Measurements from ENCODE around the gene BLNK. TPM values are rescaled to one million over a fixed set of nuclear protein-coding genes. Genes with fewer than 3 reads are reported as not detected.
A peak's percentile ranks its signal among the peaks of the same experiment; 100 is the strongest.

BLNK gene
- polyA plus RNA-seq, 1 donor, result 27.4 TPM

DNA sequence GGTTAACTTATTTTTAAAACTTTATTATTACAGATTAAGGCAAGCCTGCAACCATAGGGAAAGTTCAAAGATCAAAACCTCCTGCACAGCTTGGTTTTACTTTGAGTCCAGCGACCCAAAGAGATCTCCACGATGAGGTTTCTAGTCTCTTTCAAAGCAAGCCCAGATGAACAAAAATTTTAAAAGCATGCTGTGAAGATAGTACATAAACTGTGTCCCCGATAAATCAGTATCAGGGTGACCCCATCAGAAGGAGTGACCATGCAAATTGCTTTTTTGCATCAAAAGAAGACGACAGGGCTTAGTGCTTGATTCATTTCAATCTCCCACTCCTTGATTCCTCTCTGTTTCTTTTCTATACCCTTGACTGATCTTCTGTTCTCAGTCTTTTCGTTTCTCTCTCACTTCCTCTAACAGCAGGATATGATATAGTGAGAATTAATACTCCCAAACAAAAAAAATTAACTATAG, 16.8 kb upstream of the BLNK start:
- H3K27me3 ChIP-seq (ENCODE audit: control insufficient read depth, insufficient read depth, low read length), result no peaks in the 10 kb centered on the region
- H3K9me3 ChIP-seq (ENCODE audit: control insufficient read depth, low read depth, low read length), result no peaks in the 10 kb centered on the region
- peak overlapping the region; percentile 19 for H3K4me3 ChIP-seq (ENCODE audit: low read length)
- DNase-seq, result no peak
- no peaks in the 10 kb centered on the region for H3K36me3 ChIP-seq (ENCODE audit: control insufficient read depth, insufficient read depth, low read length)
- H3K27ac ChIP-seq (ENCODE audit: low read length), result peak overlapping the region; percentile 97
- H3K4me1 ChIP-seq (ENCODE audit: control insufficient read depth, insufficient read depth, low read length), result peaks cover 28% of the 10 kb centered on the region
- WGBS (ENCODE audit: insufficient coverage, low lambda C conversion rate), result 6% methylated on average over 2 of the region's 5 CpGs

DNA sequence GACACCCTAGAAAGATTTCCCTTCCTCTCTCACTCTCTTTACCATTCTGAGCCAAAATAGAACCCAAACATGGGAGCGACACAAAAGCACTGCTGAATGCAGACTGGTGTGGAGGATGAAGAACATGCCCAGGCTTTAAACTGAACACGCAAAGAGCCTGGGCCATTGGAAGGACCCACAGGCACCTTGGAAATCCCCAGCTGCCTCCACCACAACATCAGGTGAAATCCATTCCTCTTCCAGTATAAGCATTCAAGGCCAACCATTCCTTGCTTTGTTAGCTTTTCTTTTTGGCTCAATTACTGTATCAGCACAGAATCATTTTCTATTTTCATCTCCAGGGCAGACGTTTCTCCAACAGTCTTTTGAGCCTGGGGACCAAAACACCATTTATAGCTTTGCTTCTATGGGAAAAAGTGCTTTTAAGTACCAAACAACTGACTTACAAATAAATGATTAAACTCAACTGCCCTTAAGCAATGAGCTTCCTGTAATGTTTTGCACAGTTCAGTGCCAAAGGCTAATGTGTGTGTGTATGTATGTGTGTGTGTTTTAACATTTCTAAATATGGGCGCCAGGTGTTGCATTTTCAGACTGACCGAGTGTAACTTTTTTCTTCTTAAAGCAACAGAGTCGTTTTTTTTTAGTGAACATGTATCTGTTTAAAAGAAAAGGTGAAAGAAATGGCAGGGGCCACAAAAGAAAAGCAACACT, 16.2 kb upstream of the BLNK start:
- Histone ChIP-seq H3K4me1 (ENCODE audit: control insufficient read depth, insufficient read depth, low read length) (peaks cover 28% of the 10 kb centered on the region), H3K36me3 (ENCODE audit: control insufficient read depth, insufficient read depth, low read length) (no peaks in the 10 kb centered on the region), H3K4me3 (ENCODE audit: low read length) (peak overlapping the region; percentile 19), H3K27me3 (ENCODE audit: control insufficient read depth, insufficient read depth, low read length) (no peaks in the 10 kb centered on the region), H3K9me3 (ENCODE audit: control insufficient read depth, low read depth, low read length) (no peaks in the 10 kb centered on the region), H3K27ac (ENCODE audit: low read length) (peak overlapping the region; percentile 97)
- DNase-seq, result peak; percentile 86 to 93
- WGBS (ENCODE audit: insufficient coverage, low lambda C conversion rate), result 0% methylated on average over 1 of the region's 6 CpGs

- Histone ChIP-seq H3K27ac (ENCODE audit: low read length) (no peak overlapping the region), H3K27me3 (ENCODE audit: control insufficient read depth, insufficient read depth, low read length) (no peaks in the 10 kb centered on the region), H3K4me1 (ENCODE audit: control insufficient read depth, insufficient read depth, low read length) (peaks cover 28% of the 10 kb centered on the region), H3K4me3 (ENCODE audit: low read length) (no peak overlapping the region), H3K9me3 (ENCODE audit: control insufficient read depth, low read depth, low read length) (no peaks in the 10 kb centered on the region), H3K36me3 (ENCODE audit: control insufficient read depth, insufficient read depth, low read length) (no peaks in the 10 kb centered on the region)
- peak in 1 of 2 donors; percentile 57 for DNase-seq
- WGBS (ENCODE audit: insufficient coverage, low lambda C conversion rate), result no CpG with 5 or more reads among the region's 8 CpGs
These were observed 14.0 kb upstream of the BLNK start for GRCh38 chr10:96285331-96285752.

DNA sequence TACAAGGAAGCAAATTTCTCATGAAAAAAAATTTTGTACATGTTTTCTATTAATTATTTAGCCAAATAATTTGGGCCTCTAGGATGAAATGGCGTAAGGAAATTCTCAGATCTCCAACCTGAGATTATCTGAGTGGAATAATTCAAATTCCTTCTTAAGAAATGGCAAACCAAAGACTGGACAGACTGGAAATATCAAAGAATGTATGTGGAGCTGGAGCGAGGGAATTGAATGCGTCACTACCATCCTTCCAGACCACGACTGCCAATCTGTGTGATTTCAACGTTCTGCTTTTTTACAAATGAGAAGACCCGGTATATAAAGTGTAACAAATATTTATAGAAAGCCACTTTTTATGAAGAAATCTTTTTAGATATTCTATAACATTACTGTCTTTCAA, 12.4 kb upstream of the BLNK start:
- Histone ChIP-seq H3K4me3 (ENCODE audit: low read length) (no peak overlapping the region), H3K9me3 (ENCODE audit: control insufficient read depth, low read depth, low read length) (no peaks in the 10 kb centered on the region), H3K4me1 (ENCODE audit: control insufficient read depth, insufficient read depth, low read length) (peaks cover 24% of the 10 kb centered on the region), H3K27me3 (ENCODE audit: control insufficient read depth, insufficient read depth, low read length) (no peaks in the 10 kb centered on the region), H3K27ac (ENCODE audit: low read length) (no peak overlapping the region), H3K36me3 (ENCODE audit: control insufficient read depth, insufficient read depth, low read length) (no peaks in the 10 kb centered on the region)
- no peak for DNase-seq
- WGBS (ENCODE audit: insufficient coverage, low lambda C conversion rate), result no CpG with 5 or more reads among the region's 6 CpGs

DNA sequence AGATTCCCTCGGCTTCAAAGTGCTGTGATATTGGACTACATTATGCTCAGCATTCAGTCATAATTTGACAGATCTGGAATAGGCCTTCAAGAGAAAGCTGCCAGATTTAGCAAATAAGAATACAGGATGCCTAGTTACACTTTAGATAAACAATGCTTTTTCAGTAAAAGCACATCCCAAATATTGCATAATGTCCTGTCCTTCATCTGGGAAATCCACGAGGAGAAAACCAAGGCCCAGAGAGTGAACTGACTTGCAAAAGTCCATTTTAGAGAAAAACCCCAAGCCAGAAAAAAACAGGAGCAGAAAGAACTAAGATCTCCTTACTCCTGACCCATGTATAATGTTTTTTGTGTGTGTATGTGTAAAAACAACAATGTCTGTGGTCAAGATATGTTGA, 12.0 kb upstream of the BLNK start:
- Histone ChIP-seq H3K4me1 (ENCODE audit: control insufficient read depth, insufficient read depth, low read length) (peaks cover 21% of the 10 kb centered on the region), H3K4me3 (ENCODE audit: low read length) (no peak overlapping the region), H3K27me3 (ENCODE audit: control insufficient read depth, insufficient read depth, low read length) (no peaks in the 10 kb centered on the region), H3K9me3 (ENCODE audit: control insufficient read depth, low read depth, low read length) (no peaks in the 10 kb centered on the region), H3K27ac (ENCODE audit: low read length) (no peak overlapping the region), H3K36me3 (ENCODE audit: control insufficient read depth, insufficient read depth, low read length) (no peaks in the 10 kb centered on the region)
- no CpG with 5 or more reads among the region's 2 CpGs for WGBS (ENCODE audit: insufficient coverage, low lambda C conversion rate)
- no peak for DNase-seq

DNA sequence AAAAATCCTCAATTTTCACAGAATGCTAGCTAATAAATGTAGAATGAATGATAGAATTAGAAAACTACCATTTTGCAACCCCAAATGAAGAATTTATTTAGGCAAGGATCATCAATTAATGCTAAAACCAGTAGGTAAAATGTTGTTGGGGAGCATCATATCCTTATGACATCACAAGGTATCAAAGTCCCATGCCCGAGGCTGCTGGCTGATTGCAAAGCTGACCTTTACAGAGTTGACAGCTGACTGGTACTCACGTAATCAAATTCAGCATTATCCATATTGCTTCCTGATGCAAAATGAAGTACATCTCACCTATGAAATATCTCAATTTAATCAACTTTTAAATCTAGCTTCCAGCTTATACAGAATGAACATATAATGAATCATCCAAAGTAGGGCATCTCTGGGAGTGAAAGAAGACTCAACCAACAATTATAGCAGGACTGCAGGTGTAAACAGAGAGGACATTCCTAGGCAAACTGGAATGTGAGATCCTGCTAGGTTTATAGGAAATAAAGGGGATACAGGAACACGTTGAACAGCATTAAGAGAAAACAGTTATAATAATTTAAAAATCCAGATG, 10.2 kb upstream of the BLNK start:
- no peaks in the 10 kb centered on the region for H3K36me3 ChIP-seq (ENCODE audit: control insufficient read depth, insufficient read depth, low read length)
- peaks cover 11% of the 10 kb centered on the region for H3K4me1 ChIP-seq (ENCODE audit: control insufficient read depth, insufficient read depth, low read length)
- no peaks in the 10 kb centered on the region for H3K9me3 ChIP-seq (ENCODE audit: control insufficient read depth, low read depth, low read length)
- peak in 1 of 2 donors; percentile 38 for DNase-seq
- H3K27me3 ChIP-seq (ENCODE audit: control insufficient read depth, insufficient read depth, low read length), result no peaks in the 10 kb centered on the region
- 86% methylated on average over 1 of the region's 3 CpGs for WGBS (ENCODE audit: insufficient coverage, low lambda C conversion rate)
- H3K4me3 ChIP-seq (ENCODE audit: low read length), result no peak overlapping the region
- H3K27ac ChIP-seq (ENCODE audit: low read length), result no peak overlapping the region

GRCh38 chr10:96280859-96281258, 9.5 kb upstream of the BLNK start:
- 60% methylated on average over 1 of the region's 2 CpGs for WGBS (ENCODE audit: insufficient coverage, low lambda C conversion rate)
- H3K9me3 ChIP-seq (ENCODE audit: control insufficient read depth, low read depth, low read length), result no peaks in the 10 kb centered on the region
- no peaks in the 10 kb centered on the region for H3K36me3 ChIP-seq (ENCODE audit: control insufficient read depth, insufficient read depth, low read length)
- no peaks in the 10 kb centered on the region for H3K27me3 ChIP-seq (ENCODE audit: control insufficient read depth, insufficient read depth, low read length)
- H3K27ac ChIP-seq (ENCODE audit: low read length), result no peak overlapping the region
- H3K4me3 ChIP-seq (ENCODE audit: low read length), result no peak overlapping the region
- H3K4me1 ChIP-seq (ENCODE audit: control insufficient read depth, insufficient read depth, low read length), result peaks cover 12% of the 10 kb centered on the region
- no peak for DNase-seq

DNA sequence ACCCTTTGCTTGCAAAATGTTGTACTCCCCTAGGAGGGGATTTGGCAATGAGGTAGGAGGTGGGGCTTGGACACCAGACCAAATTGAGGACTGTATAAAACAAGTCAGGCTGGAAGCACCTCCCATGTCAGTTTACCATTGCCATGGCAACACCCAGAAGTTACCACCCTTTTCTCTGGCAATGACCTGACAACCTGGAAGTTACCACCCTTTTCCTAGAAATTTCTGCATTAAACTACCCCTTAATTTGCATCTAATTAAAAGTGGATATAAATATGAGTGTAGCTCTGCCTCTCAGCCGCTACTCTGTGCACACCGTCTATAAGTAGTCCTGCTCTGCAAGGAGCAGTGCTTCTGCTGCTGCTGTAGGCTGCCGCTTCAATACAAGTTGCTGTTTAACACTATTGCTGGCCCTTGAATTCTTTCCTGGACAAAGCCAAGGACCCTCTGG, 7.8 kb upstream of the BLNK start:
- no peak for DNase-seq
- Histone ChIP-seq H3K4me1 (ENCODE audit: control insufficient read depth, insufficient read depth, low read length) (peaks cover 8% of the 10 kb centered on the region), H3K4me3 (ENCODE audit: low read length) (no peak overlapping the region), H3K36me3 (ENCODE audit: control insufficient read depth, insufficient read depth, low read length) (no peaks in the 10 kb centered on the region), H3K27ac (ENCODE audit: low read length) (no peak overlapping the region), H3K9me3 (ENCODE audit: control insufficient read depth, low read depth, low read length) (no peaks in the 10 kb centered on the region), H3K27me3 (ENCODE audit: control insufficient read depth, insufficient read depth, low read length) (no peaks in the 10 kb centered on the region)
- no CpG with 5 or more reads among the region's 3 CpGs for WGBS (ENCODE audit: insufficient coverage, low lambda C conversion rate)

- Histone ChIP-seq H3K4me3 (ENCODE audit: low read length) (no peak overlapping the region), H3K27me3 (ENCODE audit: control insufficient read depth, insufficient read depth, low read length) (no peaks in the 10 kb centered on the region), H3K27ac (ENCODE audit: low read length) (no peak overlapping the region), H3K9me3 (ENCODE audit: control insufficient read depth, low read depth, low read length) (peaks cover 3% of the 10 kb centered on the region), H3K36me3 (ENCODE audit: control insufficient read depth, insufficient read depth, low read length) (no peaks in the 10 kb centered on the region), H3K4me1 (ENCODE audit: control insufficient read depth, insufficient read depth, low read length) (peaks cover 25% of the 10 kb centered on the region)
- WGBS (ENCODE audit: insufficient coverage, low lambda C conversion rate), result no CpG with 5 or more reads among the region's 1 CpG
- DNase-seq, result no peak
These were observed 5.5 kb upstream of the BLNK start for GRCh38 chr10:96276831-96277230.

DNA sequence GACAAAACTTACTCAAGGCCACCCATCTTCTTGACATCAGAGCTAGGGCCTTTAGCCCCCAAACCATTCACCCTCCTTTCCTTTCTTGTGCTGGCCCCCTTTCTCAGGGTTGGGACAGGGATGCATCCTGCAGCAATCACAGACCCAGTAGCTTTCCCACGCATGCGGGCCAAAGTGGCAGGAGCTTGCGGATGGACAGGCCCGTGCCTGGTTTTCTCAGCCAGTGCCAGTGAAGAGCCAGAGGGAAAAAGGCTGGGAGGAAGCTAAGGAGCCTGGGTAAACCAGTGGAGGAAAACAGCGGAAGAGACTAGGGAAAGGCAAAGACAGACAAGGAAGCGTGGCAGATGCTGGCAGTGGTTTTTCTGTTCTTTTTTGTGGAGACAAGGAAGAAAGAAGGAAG, 5.1 kb upstream of the BLNK start:
- WGBS (ENCODE audit: insufficient coverage, low lambda C conversion rate), result no CpG with 5 or more reads among the region's 6 CpGs
- Histone ChIP-seq H3K27me3 (ENCODE audit: control insufficient read depth, insufficient read depth, low read length) (no peaks in the 10 kb centered on the region), H3K4me1 (ENCODE audit: control insufficient read depth, insufficient read depth, low read length) (peaks cover 26% of the 10 kb centered on the region), H3K4me3 (ENCODE audit: low read length) (no peak overlapping the region), H3K27ac (ENCODE audit: low read length) (no peak overlapping the region), H3K9me3 (ENCODE audit: control insufficient read depth, low read depth, low read length) (peaks cover 3% of the 10 kb centered on the region), H3K36me3 (ENCODE audit: control insufficient read depth, insufficient read depth, low read length) (no peaks in the 10 kb centered on the region)
- no peak for DNase-seq

Measured in large intestine (tissue), 3 donors.